ENCODE data around the gene SLIT3.

SLIT3 gene

GRCh38 chr5:169152946-169153345, 148.0 kb downstream of the SLIT3 start:
- POLR2A ChIA-PET: no interaction called here
- CTCF ChIA-PET: no interaction called here
- no peaks in the 10 kb centered on the region for H3K36me3 ChIP-seq (ENCODE audit: control insufficient read depth in 2 of 2, insufficient read depth in 1 of 2, low read length in 2 of 2)
- no peaks in the 10 kb centered on the region for H3K9me3 ChIP-seq (ENCODE audit: control insufficient read depth, insufficient read depth, low read depth, low read length)
- H3K4me3 ChIP-seq (ENCODE audit: low read depth, low read length): no peak overlapping the region
- H3K4me1 ChIP-seq (ENCODE audit: control insufficient read depth, insufficient read depth, low read length): no peaks in the 10 kb centered on the region
- no peak for TF ChIP-seq ZNF354C (tag by site-specific recombination; IDR thresholded peaks at IDR 0.05; ENCODE audit: borderline replicate concordance, low read depth)
- no peak for TF ChIP-seq ZNF555 (tag by site-specific recombination; conservative IDR thresholded peaks at IDR 0.05)
- TF ChIP-seq GFI1B (tag by site-specific recombination; IDR thresholded peaks at IDR 0.05): no peak
- TF ChIP-seq TCF7L2 (IDR thresholded peaks at IDR 0.05; ENCODE audit: borderline replicate concordance, low read depth, low read length): no peak
- no peak for TF ChIP-seq EGR2 (tag by site-specific recombination; IDR thresholded peaks at IDR 0.05; ENCODE audit: low read depth)
- no peak for TF ChIP-seq ZNF623 (tag by site-specific recombination; IDR thresholded peaks at IDR 0.05)
- no peak for TF ChIP-seq ZNF768 (tag by site-specific recombination; IDR thresholded peaks at IDR 0.05)
- TF ChIP-seq ZNF133 (tag by site-specific recombination; IDR thresholded peaks at IDR 0.05): no peak
- TF ChIP-seq ZFP37 (tag by site-specific recombination; IDR thresholded peaks at IDR 0.05): no peak
- no peak for TF ChIP-seq ZNF501 (tag by site-specific recombination; IDR thresholded peaks at IDR 0.05)
- no peak for TF ChIP-seq ZSCAN5A (tag by site-specific recombination; IDR thresholded peaks at IDR 0.05)
- no peak for TF ChIP-seq ZNF366 (tag by site-specific recombination; conservative IDR thresholded peaks at IDR 0.05)
- TF ChIP-seq BCL11B (tag by site-specific recombination; IDR thresholded peaks at IDR 0.05; ENCODE audit: low read depth): no peak
- no peak for TF ChIP-seq ZBTB7A (tag by site-specific recombination; IDR thresholded peaks at IDR 0.05; ENCODE audit: low read depth)
- TF ChIP-seq ZNF169 (tag by site-specific recombination; IDR thresholded peaks at IDR 0.05): no peak
- TF ChIP-seq ZNF274 (IDR thresholded peaks at IDR 0.05; ENCODE audit: low read length): no peak
- no peak for TF ChIP-seq ZNF274 (tag by site-specific recombination; IDR thresholded peaks at IDR 0.05; ENCODE audit: borderline replicate concordance)
- TF ChIP-seq ZNF670 (tag by site-specific recombination; IDR thresholded peaks at IDR 0.05; ENCODE audit: low read depth): no peak
- no peak for TF ChIP-seq ZNF211 (tag by site-specific recombination; IDR thresholded peaks at IDR 0.05; ENCODE audit: low read depth)
- no peak for TF ChIP-seq ZNF654 (tag by site-specific recombination; IDR thresholded peaks at IDR 0.05; ENCODE audit: low read depth)
- no peak overlapping the region for H3K27ac ChIP-seq (ENCODE audit: extremely low read depth, low read depth, low read length)

- POLR2A ChIA-PET: no interaction called here
- CTCF ChIA-PET: no interaction called here
- Histone ChIP-seq H3K36me3 (ENCODE audit: control insufficient read depth in 2 of 2, insufficient read depth in 1 of 2, low read length in 2 of 2) (no peaks in the 10 kb centered on the region), H3K4me3 (ENCODE audit: low read depth, low read length) (no peak overlapping the region), H3K4me1 (ENCODE audit: control insufficient read depth, insufficient read depth, low read length) (no peaks in the 10 kb centered on the region), H3K27ac (ENCODE audit: extremely low read depth, low read depth, low read length) (no peak overlapping the region), H3K9me3 (ENCODE audit: control insufficient read depth, insufficient read depth, low read depth, low read length) (no peaks in the 10 kb centered on the region)
- TF ChIP-seq ZSCAN30 (tag by site-specific recombination; IDR thresholded peaks at IDR 0.05) (no peak), ZNF248 (tag by site-specific recombination; IDR thresholded peaks at IDR 0.05) (no peak), ZBTB17 (tag by site-specific recombination; IDR thresholded peaks at IDR 0.05) (no peak), MYNN (tag by site-specific recombination; IDR thresholded peaks at IDR 0.05; ENCODE audit: borderline replicate concordance) (no peak), ZNF280D (tag by site-specific recombination; IDR thresholded peaks at IDR 0.05) (no peak), KLF9 (tag by site-specific recombination; IDR thresholded peaks at IDR 0.05; ENCODE audit: low read depth) (0 out of 2 replicates have a peak, but pooled peaks have one; percentile 14)
These were observed 148.5 kb downstream of the SLIT3 start for GRCh38 chr5:169152453-169152852.
